ENCODE results near the gene EDIL3.

Gene EDIL3

DNA sequence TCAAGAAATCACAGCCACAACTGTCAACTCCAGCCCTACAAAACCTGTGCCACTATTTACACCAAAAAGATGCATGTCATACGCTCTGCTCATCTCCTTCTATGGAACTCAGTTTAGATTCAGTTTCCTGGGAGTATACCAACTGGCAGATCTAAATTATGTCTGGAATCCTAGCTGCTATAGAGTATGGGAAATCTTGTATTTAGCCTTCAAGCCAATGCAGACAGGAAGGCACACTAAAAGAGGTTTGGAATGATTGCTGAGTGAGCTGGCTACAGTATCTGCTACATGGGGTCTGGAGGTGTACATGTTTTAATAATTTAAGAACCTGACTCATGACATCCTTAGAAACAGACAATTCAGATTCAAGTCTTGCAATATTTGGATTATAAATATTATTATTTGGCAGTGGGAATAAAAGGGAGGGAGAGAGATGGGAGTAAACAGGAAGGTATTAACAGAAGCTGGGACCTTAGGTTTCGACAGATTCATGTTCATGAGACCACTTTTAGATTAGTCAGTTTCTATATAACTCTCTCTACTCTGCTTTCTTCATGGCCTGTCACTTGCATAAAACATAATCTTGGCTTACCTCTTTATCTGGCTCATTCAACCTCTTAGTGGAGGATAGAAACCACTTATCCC is 485.2 kb downstream of the EDIL3 start:
- H3K4me3 ChIP-seq (replicated peaks; ENCODE audit: low read depth, low read length) = no peak overlapping the region
- no peak for DNase-seq (ENCODE audit: low read depth)
- TF ChIP-seq, protein P1, sequence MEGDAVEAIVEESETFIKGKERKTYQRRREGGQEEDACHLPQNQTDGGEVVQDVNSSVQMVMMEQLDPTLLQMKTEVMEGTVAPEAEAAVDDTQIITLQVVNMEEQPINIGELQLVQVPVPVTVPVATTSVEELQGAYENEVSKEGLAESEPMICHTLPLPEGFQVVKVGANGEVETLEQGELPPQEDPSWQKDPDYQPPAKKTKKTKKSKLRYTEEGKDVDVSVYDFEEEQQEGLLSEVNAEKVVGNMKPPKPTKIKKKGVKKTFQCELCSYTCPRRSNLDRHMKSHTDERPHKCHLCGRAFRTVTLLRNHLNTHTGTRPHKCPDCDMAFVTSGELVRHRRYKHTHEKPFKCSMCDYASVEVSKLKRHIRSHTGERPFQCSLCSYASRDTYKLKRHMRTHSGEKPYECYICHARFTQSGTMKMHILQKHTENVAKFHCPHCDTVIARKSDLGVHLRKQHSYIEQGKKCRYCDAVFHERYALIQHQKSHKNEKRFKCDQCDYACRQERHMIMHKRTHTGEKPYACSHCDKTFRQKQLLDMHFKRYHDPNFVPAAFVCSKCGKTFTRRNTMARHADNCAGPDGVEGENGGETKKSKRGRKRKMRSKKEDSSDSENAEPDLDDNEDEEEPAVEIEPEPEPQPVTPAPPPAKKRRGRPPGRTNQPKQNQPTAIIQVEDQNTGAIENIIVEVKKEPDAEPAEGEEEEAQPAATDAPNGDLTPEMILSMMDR (IDR thresholded peaks at IDR 0.05; ENCODE audit: low read length, missing control alignments) = no peak

DNA sequence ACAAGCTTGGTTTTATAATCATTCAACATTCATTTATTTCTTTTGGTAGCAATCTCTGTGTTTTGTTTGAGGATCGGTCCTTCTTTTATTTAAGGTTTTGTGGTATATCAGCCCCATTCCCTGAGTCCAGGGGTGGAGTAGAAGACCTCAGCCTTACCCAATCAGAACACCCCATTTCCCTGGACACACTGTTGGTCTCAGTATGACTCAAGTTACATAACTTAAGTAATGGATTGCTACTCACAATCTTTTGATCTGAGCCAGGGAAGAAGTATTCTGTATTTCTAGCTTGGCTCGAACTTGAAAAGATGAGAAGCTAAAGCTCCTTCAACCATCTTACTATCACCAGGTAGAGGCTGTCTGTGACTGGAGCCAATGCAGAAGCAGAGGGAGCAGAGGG is 488.8 kb downstream of the EDIL3 start:
- TF ChIP-seq, protein P1 (IDR thresholded peaks at IDR 0.05; ENCODE audit: low read length, missing control alignments) = no peak
- no peak for DNase-seq (ENCODE audit: low read depth)
- no peak overlapping the region for H3K4me3 ChIP-seq (replicated peaks; ENCODE audit: low read depth, low read length)

DNA sequence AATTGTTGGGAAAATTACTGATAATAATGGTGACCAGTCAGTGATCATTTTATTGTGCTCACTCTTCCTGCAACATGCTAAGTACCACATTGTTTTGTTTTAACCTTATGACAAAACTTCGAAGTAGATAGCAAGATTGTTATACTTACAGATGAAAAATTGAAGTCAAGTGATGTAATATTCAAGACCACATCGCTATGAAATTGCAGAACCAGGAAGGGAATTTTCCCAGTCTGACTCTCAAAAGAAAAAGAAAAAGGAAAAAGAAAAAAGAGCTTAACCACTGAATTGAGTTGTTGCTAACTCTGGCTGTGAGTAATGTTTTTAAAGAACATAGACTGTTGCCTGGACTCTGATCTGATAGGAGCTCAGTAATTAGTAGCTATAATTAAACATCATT is 493.4 kb downstream of the EDIL3 start:
- TF ChIP-seq, protein P1 (IDR thresholded peaks at IDR 0.05; ENCODE audit: low read length, missing control alignments) = no peak
- no peak overlapping the region for H3K4me3 ChIP-seq (replicated peaks; ENCODE audit: low read depth, low read length)
- no peak for DNase-seq (ENCODE audit: low read depth)

Measured in fibroblast of pulmonary artery (primary cell).